Neural progenitor cell (in vitro differentiated cells): ENCODE measurements around the gene ZNF638.

Experiments
- CTCF ChIP-seq: fragments of 200-600 bp; sonication (generic); IDR thresholded peaks from 2 replicates; pipeline ENCODE4 v1.5.1; 2017; ENCODE audit warnings: antibody characterized with exemption, mild to moderate bottlenecking
- EZH2 ChIP-seq: fragments of 200-600 bp; sonication (generic); IDR thresholded peaks from 2 replicates; pipeline ENCODE4 v1.6.1; 2017; ENCODE audit warnings: antibody characterized with exemption, mild to moderate bottlenecking, moderate library complexity

- TF ChIP-seq EZH2 (no peak), CTCF (no peak)
Observed at GRCh38 chr2:71483246-71483645, 151.7 kb downstream of the ZNF638 start.
